Prostate gland (tissue), 2 donors: ENCODE measurements around the gene WDR20.

Experiments
- CTCF ChIP-seq, 4 experiments: fragments of 200-600 bp in 2 of 4; fragments of 450-650 bp in 2 of 4; sonication (generic) in 2 of 4; IDR thresholded peaks; 1 replicate in 3 of 4; 2 replicates in 1 of 4; pipeline ENCODE4 v1.5.1; 2016 to 2019; ENCODE audit warnings: antibody characterized with exemption in 4 of 4, mild to moderate bottlenecking in 2 of 4, moderate library complexity in 2 of 4
- POLR2A ChIP-seq: fragments of 450-650 bp; IDR thresholded peaks from one replicate; pipeline ENCODE4 v1.6.1; 2016; ENCODE audit warnings: antibody characterized with exemption, mild to moderate bottlenecking
- POLR2AphosphoS5 ChIP-seq: sonication (generic); formaldehyde crosslinking; IDR thresholded peaks from one replicate; pipeline ENCODE4 v1.6.1; 2017; ENCODE audit warnings: antibody characterized with exemption

- no peak for TF ChIP-seq CTCF (IDR thresholded peaks at IDR 0.05)
- TF ChIP-seq POLR2AphosphoS5 = no peak
- no peak for TF ChIP-seq POLR2A
Observed at GRCh38 chr14:102249041-102249440, 109.3 kb downstream of the WDR20 start.
